SK-N-SH (cell line): ENCODE measurements around the gene SLC25A38. TPM values are rescaled to one million over a fixed set of nuclear protein-coding genes. Genes with fewer than 3 reads are reported as not detected.

ENCODE experiments used
- CTCF ChIA-PET: fragments of 300-600, 350-600 bp; formaldehyde crosslinking; extraction: SDS; loops from one replicate; lab custom pipeline; 2021; lab: Yijun Ruan, JAX
- POLR2A ChIA-PET: fragments of 350-600 bp; sonication (Branson Sonifier 250); formaldehyde crosslinking; extraction: SDS; loops from one replicate; lab custom pipeline; 2020; ENCODE audit warnings: antibody characterized with exemption, inconsistent platforms; lab: Yijun Ruan, JAX
- DNase-seq: peaks from one replicate; pipeline ENCODE4 v3.0.0; 2012
- H2AFZ ChIP-seq: fragments of 200-600 bp; sonication (generic); 2 replicates; pipeline ENCODE4 v1.8.1; 2016; ENCODE audit warnings: antibody characterized with exemption, mild to moderate bottlenecking, low read depth
- H3F3A ChIP-seq: fragments of 200-600 bp; sonication (generic); replicated peaks from 2 replicates; pipeline ENCODE3; 2016; ENCODE audit warnings: antibody characterized with exemption, mild to moderate bottlenecking; ENCODE audit not compliant: insufficient read depth
- H3K27ac ChIP-seq, 2 experiments: fragments of 200-500 bp in 1 of 2; fragments of 200-600 bp in 1 of 2; sonication (Bioruptor generic) in 1 of 2; sonication (generic), shearing (Covaris generic) in 1 of 2; 2 replicates each; pipeline versions ENCODE4 v1.5.1 to v1.6.1; 2014 to 2016; ENCODE audit warnings: low read depth in 2 of 2, inconsistent platforms in 1 of 2, low read length in 1 of 2, mild to moderate bottlenecking in 1 of 2, mixed read lengths in 1 of 2
- H3K27me3 ChIP-seq: fragments of 200-600 bp; sonication (generic), shearing (Covaris generic); 2 replicates; pipeline ENCODE4 v1.6.1; 2016; ENCODE audit warnings: mixed run types; ENCODE audit not compliant: insufficient read depth
- H3K36me3 ChIP-seq, 2 experiments: fragments of 200-500 bp in 1 of 2; fragments of 200-600 bp in 1 of 2; sonication (Bioruptor generic) in 1 of 2; sonication (generic) in 1 of 2; replicated peaks in 1 of 2; 2 replicates each; pipeline versions ENCODE3 to v1.5.1; 2014 to 2016; ENCODE audit warnings: low read length in 1 of 2, mild to moderate bottlenecking in 1 of 2; ENCODE audit not compliant: insufficient read depth in 2 of 2, control insufficient read depth in 1 of 2
- H3K4me1 ChIP-seq, 2 experiments: fragments of 200-500 bp in 1 of 2; fragments of 200-600 bp in 1 of 2; sonication (Bioruptor generic) in 1 of 2; sonication (generic), shearing (Covaris generic) in 1 of 2; 2 replicates each; pipeline versions ENCODE4 v1.5.1 to v1.6.1; 2014 to 2016; ENCODE audit warnings: low read depth in 1 of 2, low read length in 1 of 2, mixed run types in 1 of 2; ENCODE audit not compliant: insufficient read depth in 2 of 2, control insufficient read depth in 1 of 2
- H3K4me2 ChIP-seq: fragments of 200-600 bp; sonication (generic), shearing (Covaris generic); 2 replicates; pipeline ENCODE4 v1.6.1; 2017; ENCODE audit warnings: mixed run types
- H3K4me3 ChIP-seq, 2 experiments: fragments of 200-500 bp in 1 of 2; fragments of 200-600 bp in 1 of 2; sonication (Bioruptor generic) in 1 of 2; sonication (generic), shearing (Covaris generic) in 1 of 2; 2 replicates each; pipeline versions ENCODE4 v1.5.1 to v1.8.1; 2014 to 2016; ENCODE audit warnings: low read depth in 2 of 2, inconsistent platforms in 1 of 2, low read length in 1 of 2, mild to moderate bottlenecking in 1 of 2, mixed read lengths in 1 of 2, moderate library complexity in 1 of 2
- H3K79me2 ChIP-seq: fragments of 200-600 bp; sonication (generic); 2 replicates; pipeline ENCODE4 v1.8.1; 2017; ENCODE audit warnings: mild to moderate bottlenecking; ENCODE audit not compliant: insufficient read depth
- H3K9ac ChIP-seq: fragments of 200-600 bp; sonication (generic); 2 replicates; pipeline ENCODE4 v1.6.1; 2017; ENCODE audit warnings: mixed run types
- H3K9me2 ChIP-seq: fragments of 200-600 bp; sonication (generic); 2 replicates; pipeline ENCODE4 v1.6.1; 2017; ENCODE audit warnings: mixed run types
- H3K9me3 ChIP-seq: fragments of 200-600 bp; sonication (generic); 2 replicates; pipeline ENCODE4 v1.6.1; 2017; ENCODE audit warnings: mixed run types, mild to moderate bottlenecking, moderate library complexity
- H4K20me1 ChIP-seq: fragments of 200-600 bp; sonication (generic); 2 replicates; pipeline ENCODE4 v1.6.1; 2017; ENCODE audit warnings: mild to moderate bottlenecking, mixed run types; ENCODE audit not compliant: insufficient read depth
- CHD2 ChIP-seq: fragments of 150-350 bp; IDR thresholded peaks from 2 replicates; pipeline ENCODE4 v1.6.1; 2018; ENCODE audit warnings: low read length; ENCODE audit not compliant: partially characterized antibody
- ELF1 ChIP-seq: IDR thresholded peaks from 2 replicates; pipeline ENCODE4 v1.4.0; 2012
- FOSL2 ChIP-seq: IDR thresholded peaks from 2 replicates; pipeline ENCODE4 v1.4.0; 2012; ENCODE audit warnings: low read depth, mild to moderate bottlenecking, moderate library complexity, borderline replicate concordance
- FOXJ3 ChIP-seq: sonication (generic); formaldehyde crosslinking; IDR thresholded peaks from 2 replicates; pipeline ENCODE4 v1.5.1; 2020; ENCODE audit warnings: mild to moderate bottlenecking, missing genetic modification reagents
- FOXM1 ChIP-seq: IDR thresholded peaks from 2 replicates; pipeline ENCODE4 v1.4.0; 2012; ENCODE audit warnings: low read depth, mild to moderate bottlenecking
- GABPA ChIP-seq: IDR thresholded peaks from 2 replicates; pipeline ENCODE4 v1.4.0; 2012; ENCODE audit warnings: low read depth, mild to moderate bottlenecking
- GATA2 ChIP-seq: sonication (generic); formaldehyde crosslinking; IDR thresholded peaks from 2 replicates; pipeline ENCODE4 v1.5.0; 2020; ENCODE audit warnings: mild to moderate bottlenecking, missing genetic modification reagents
- MXI1 ChIP-seq: IDR thresholded peaks from 2 replicates; pipeline ENCODE4 v1.6.1; 2012; ENCODE audit warnings: mild to moderate bottlenecking, low read depth, low read length, improper control_type of control experiment
- NFIC ChIP-seq: IDR thresholded peaks from 2 replicates; pipeline ENCODE4 v1.4.0; 2012; ENCODE audit warnings: borderline replicate concordance
- PBX3 ChIP-seq: IDR thresholded peaks from 2 replicates; pipeline ENCODE4; 2012
- RXRA ChIP-seq: IDR thresholded peaks from 2 replicates; pipeline ENCODE4 v1.4.0; 2012; ENCODE audit warnings: low read depth, mild to moderate bottlenecking, borderline replicate concordance
- SMC3 ChIP-seq: IDR thresholded peaks from 2 replicates; pipeline ENCODE4 v1.6.1; 2012; ENCODE audit warnings: low read depth, low read length, improper control_type of control experiment
- TCF12 ChIP-seq: IDR thresholded peaks from 2 replicates; pipeline ENCODE4 v1.4.0; 2012
- TEAD4 ChIP-seq: IDR thresholded peaks from 2 replicates; pipeline ENCODE4 v1.4.0; 2012; ENCODE audit warnings: mild to moderate bottlenecking, borderline replicate concordance; ENCODE audit not compliant: insufficient read depth
- WGBS: methylation state at CpG from one replicate; pipeline ENCODE4 v1.1.6; 2017; ENCODE audit warnings: low lambda C conversion rate; 5-methylcytosine and 5-hydroxymethylcytosine counted together
- polyA plus RNA-seq, 3 experiments: library from polyadenylated mRNA; depleted of rRNA; stranded (reverse); fragments of >200 nt; gene quantifications; 2 replicates each; pipeline ENCODE4 v1.2.3, GENCODE V29; 2012
- TF ChIP-seq, protein P1 (sequence below): IDR thresholded peaks from 2 replicates; pipeline ENCODE4 v1.6.1; 2012; ENCODE audit warnings: mild to moderate bottlenecking, low read depth, low read length, moderate library complexity

The SLC25A38 gene
- polyA plus RNA-seq, 1 of the 3 experiments (the other 2 are of a cell fraction), result 34.9 TPM

- Histone ChIP-seq H3K9me3 (no peaks in the 10 kb centered on the region), H3K27me3 (no peaks in the 10 kb centered on the region), H3K79me2 (no peaks in the 10 kb centered on the region), H3K9ac (no peak overlapping the region), H3K4me3 (no peak overlapping the region), H3F3A (no peaks in the 10 kb centered on the region), H4K20me1 (no peaks in the 10 kb centered on the region), H3K27ac (no peak overlapping the region), H3K36me3 (no peaks in the 10 kb centered on the region), H3K9me2 (no peaks in the 10 kb centered on the region), H3K4me1 (peaks cover 0 to 3% of the 10 kb centered on the region in 2 experiments; a peak in 1 of 4 replicates), H3K4me2 (no peak overlapping the region), H2AFZ (no peak overlapping the region)
- TF ChIP-seq NFIC, result no peak
- TF ChIP-seq MXI1, result no peak
- no peak for TF ChIP-seq FOXJ3 (CRISPR knock-in tag)
- no peak for TF ChIP-seq CHD2
- TF ChIP-seq SMC3, result no peak
- TF ChIP-seq FOSL2, result no peak
- no peak for TF ChIP-seq GABPA
- TF ChIP-seq RXRA, result no peak
- no peak for TF ChIP-seq GATA2 (CRISPR knock-in tag)
- TF ChIP-seq TCF12, result no peak
- no peak for TF ChIP-seq FOXM1
- no peak for TF ChIP-seq TEAD4
- TF ChIP-seq ELF1, result no peak
- CTCF ChIA-PET, result no interaction called here
- POLR2A ChIA-PET, result no interaction called here
- 32% methylated on average over 4 of the region's 4 CpGs for WGBS
- DNase-seq, result no peak
Measured at GRCh38 chr3:39334205-39334604, 49.0 kb upstream of the SLC25A38 start.

DNA sequence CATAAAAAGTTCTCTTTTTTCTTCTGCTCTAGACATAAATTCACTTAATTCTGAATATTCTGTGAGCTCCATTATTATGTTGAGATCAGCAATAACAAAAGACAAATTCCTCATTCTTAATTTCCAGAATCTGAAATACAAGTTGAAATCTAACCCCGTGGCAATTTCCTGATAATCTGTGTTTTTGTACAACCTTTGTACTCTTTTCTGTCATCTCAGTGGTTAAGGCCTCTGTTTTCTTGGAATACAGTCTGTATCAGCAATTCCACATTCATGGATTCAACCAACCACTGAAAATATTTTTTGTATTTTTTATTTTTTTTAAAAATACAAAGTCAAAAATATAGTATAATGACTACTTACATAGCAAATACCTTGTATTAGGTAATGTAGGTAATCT, 45.0 kb upstream of the SLC25A38 start:
- WGBS, result 17% methylated on average over 1 of the region's 1 CpG
- no peak for TF ChIP-seq CHD2
- TF ChIP-seq, protein P1, sequence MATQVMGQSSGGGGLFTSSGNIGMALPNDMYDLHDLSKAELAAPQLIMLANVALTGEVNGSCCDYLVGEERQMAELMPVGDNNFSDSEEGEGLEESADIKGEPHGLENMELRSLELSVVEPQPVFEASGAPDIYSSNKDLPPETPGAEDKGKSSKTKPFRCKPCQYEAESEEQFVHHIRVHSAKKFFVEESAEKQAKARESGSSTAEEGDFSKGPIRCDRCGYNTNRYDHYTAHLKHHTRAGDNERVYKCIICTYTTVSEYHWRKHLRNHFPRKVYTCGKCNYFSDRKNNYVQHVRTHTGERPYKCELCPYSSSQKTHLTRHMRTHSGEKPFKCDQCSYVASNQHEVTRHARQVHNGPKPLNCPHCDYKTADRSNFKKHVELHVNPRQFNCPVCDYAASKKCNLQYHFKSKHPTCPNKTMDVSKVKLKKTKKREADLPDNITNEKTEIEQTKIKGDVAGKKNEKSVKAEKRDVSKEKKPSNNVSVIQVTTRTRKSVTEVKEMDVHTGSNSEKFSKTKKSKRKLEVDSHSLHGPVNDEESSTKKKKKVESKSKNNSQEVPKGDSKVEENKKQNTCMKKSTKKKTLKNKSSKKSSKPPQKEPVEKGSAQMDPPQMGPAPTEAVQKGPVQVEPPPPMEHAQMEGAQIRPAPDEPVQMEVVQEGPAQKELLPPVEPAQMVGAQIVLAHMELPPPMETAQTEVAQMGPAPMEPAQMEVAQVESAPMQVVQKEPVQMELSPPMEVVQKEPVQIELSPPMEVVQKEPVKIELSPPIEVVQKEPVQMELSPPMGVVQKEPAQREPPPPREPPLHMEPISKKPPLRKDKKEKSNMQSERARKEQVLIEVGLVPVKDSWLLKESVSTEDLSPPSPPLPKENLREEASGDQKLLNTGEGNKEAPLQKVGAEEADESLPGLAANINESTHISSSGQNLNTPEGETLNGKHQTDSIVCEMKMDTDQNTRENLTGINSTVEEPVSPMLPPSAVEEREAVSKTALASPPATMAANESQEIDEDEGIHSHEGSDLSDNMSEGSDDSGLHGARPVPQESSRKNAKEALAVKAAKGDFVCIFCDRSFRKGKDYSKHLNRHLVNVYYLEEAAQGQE, result no peak
- TF ChIP-seq PBX3, result no peak
- no peak for TF ChIP-seq RXRA

More for the DNA sequence above, 45.0 kb upstream of the SLC25A38 start:
- H3K36me3 ChIP-seq, result no peaks in the 10 kb centered on the region
- H3K4me2 ChIP-seq, result no peak overlapping the region
- no peaks in the 10 kb centered on the region for H3K79me2 ChIP-seq
- H3K4me3 ChIP-seq, result no peak overlapping the region
- H3F3A ChIP-seq, result no peaks in the 10 kb centered on the region
- H3K9me2 ChIP-seq, result no peaks in the 10 kb centered on the region
- H3K27me3 ChIP-seq, result no peaks in the 10 kb centered on the region
- H3K9ac ChIP-seq, result no peak overlapping the region
- DNase-seq, result no peak
- H4K20me1 ChIP-seq, result no peaks in the 10 kb centered on the region
- POLR2A ChIA-PET, result no interaction called here
- no peaks in the 10 kb centered on the region for H3K4me1 ChIP-seq
- H3K27ac ChIP-seq, result no peak overlapping the region
- CTCF ChIA-PET, result no interaction called here
- no peaks in the 10 kb centered on the region for H3K9me3 ChIP-seq
- H2AFZ ChIP-seq, result no peak overlapping the region
